Endothelial cell of umbilical vein (primary cell): ENCODE results near the gene SMCO4. TPM values are rescaled to one million over a fixed set of nuclear protein-coding genes. Genes with fewer than 3 reads are reported as not detected.

Source experiments
- BruUV-seq: library from RNA; stranded (reverse); fragments of 400-500 nt; replicated peaks from 2 replicates; lab custom pipeline; 2021; lab: Mats Ljungman, UMichigan
- CTCF ChIA-PET: fragments of 300-600, 350-600 bp; sonication (Branson Sonifier 250); formaldehyde crosslinking; loops from one replicate; lab custom pipeline; 2021; ENCODE audit warnings: antibody characterized with exemption, inconsistent platforms; lab: Charles Lee
- POLR2A ChIA-PET: fragments of 300-600, 350-600 bp; sonication (Branson Sonifier 250); formaldehyde crosslinking; loops from one replicate; lab custom pipeline; 2021; ENCODE audit warnings: antibody characterized with exemption, inconsistent platforms; lab: Charles Lee
- DNase-seq: peaks from one replicate; pipeline ENCODE4 v3.0.0-alpha.2; 2011; ENCODE audit warnings: low read depth, low spot score
- FAIRE-seq: peaks from 2 replicates; lab custom pipeline; 2011; peaks lifted over from hg19 to GRCh38; lab: Jason Lieb, UNC
- H2AFZ ChIP-seq: 2 replicates; pipeline ENCODE4 v1.6.0; 2012; ENCODE audit warnings: low read depth, low read length, control low read depth, inconsistent platforms
- H3K27ac ChIP-seq: 2 replicates; pipeline ENCODE4 v1.5.1; 2011; ENCODE audit warnings: low read depth, mild to moderate bottlenecking, control low read depth, low read length, moderate library complexity; ENCODE audit not compliant: insufficient read depth
- H3K27me3 ChIP-seq, 2 experiments: 2 replicates each; pipeline versions ENCODE4 v1.6.0 to v1.6.1; 2011; ENCODE audit warnings: low read length in 2 of 2, mixed read lengths in 1 of 2; ENCODE audit not compliant: control insufficient read depth in 2 of 2, insufficient read depth in 2 of 2
- H3K36me3 ChIP-seq, 2 experiments: 2 replicates in 1 of 2; 3 replicates in 1 of 2; pipeline ENCODE4 v1.5.1; 2011; ENCODE audit warnings: low read length in 2 of 2, mild to moderate bottlenecking in 1 of 2, moderate library complexity in 1 of 2; ENCODE audit not compliant: control insufficient read depth in 2 of 2, insufficient read depth in 2 of 2; ENCODE audit errors: extremely low read depth in 1 of 2
- H3K4me1 ChIP-seq: 3 replicates; pipeline ENCODE4 v1.5.1; 2011; ENCODE audit warnings: mild to moderate bottlenecking, low read length; ENCODE audit not compliant: control insufficient read depth, insufficient read depth; ENCODE audit errors: extremely low read depth
- H3K4me2 ChIP-seq: 2 replicates; pipeline ENCODE4 v1.6.1; 2011; ENCODE audit warnings: low read length, control low read depth, mixed read lengths; ENCODE audit not compliant: insufficient read depth
- H3K4me3 ChIP-seq, 3 experiments: fragments of 200-600 bp in 1 of 3; sonication (generic), shearing (Covaris generic) in 1 of 3; replicated peaks in 1 of 3; 2 replicates each; pipeline ENCODE4 v1.5.1; 2011 to 2016; ENCODE audit warnings: control low read depth in 3 of 3, low read length in 3 of 3, mild to moderate bottlenecking in 2 of 3, inconsistent platforms in 1 of 3, low read depth in 1 of 3, moderate library complexity in 1 of 3; ENCODE audit not compliant: insufficient read depth in 1 of 3
- H3K79me2 ChIP-seq: 2 replicates; pipeline ENCODE4 v1.6.0; 2012; ENCODE audit warnings: low read length, inconsistent platforms; ENCODE audit not compliant: control insufficient read depth, insufficient read depth
- H3K9ac ChIP-seq: replicated peaks from 2 replicates; pipeline ENCODE3; 2011; ENCODE audit warnings: low read length, control low read depth; ENCODE audit not compliant: insufficient read depth; ENCODE audit errors: extremely low read depth
- H3K9me1 ChIP-seq: replicated peaks from 3 replicates; pipeline ENCODE4 v1.6.0; 2011; ENCODE audit warnings: mild to moderate bottlenecking, low read length; ENCODE audit not compliant: control insufficient read depth, insufficient read depth; ENCODE audit errors: extremely low read depth
- H3K9me3 ChIP-seq: replicated peaks from 2 replicates; pipeline ENCODE4 v1.5.1; 2012; ENCODE audit warnings: low read length, inconsistent platforms; ENCODE audit not compliant: control insufficient read depth, insufficient read depth
- H4K20me1 ChIP-seq: replicated peaks from 2 replicates; pipeline ENCODE3; 2011; ENCODE audit warnings: mild to moderate bottlenecking, low read length; ENCODE audit not compliant: control insufficient read depth, insufficient read depth; ENCODE audit errors: extremely low read depth
- CTCF ChIP-seq, 2 donors: IDR thresholded peaks; 1 replicate in 1 of 2; 2 replicates in 1 of 2; pipeline ENCODE4 v1.5.1; 2011; ENCODE audit warnings: low read length in 2 of 2, mild to moderate bottlenecking in 2 of 2, moderate library complexity in 2 of 2, control low read depth in 1 of 2, inconsistent platforms in 1 of 2, low read depth in 1 of 2; ENCODE audit not compliant: insufficient read depth in 1 of 2; ENCODE audit errors: extremely low read depth in 1 of 2
- EZH2 ChIP-seq: IDR thresholded peaks from 2 replicates; pipeline ENCODE4 v1.6.1; 2012; ENCODE audit warnings: borderline replicate concordance, low read depth, mild to moderate bottlenecking, moderate library complexity, low read length, inconsistent platforms; ENCODE audit not compliant: severe bottlenecking
- FOS ChIP-seq: IDR thresholded peaks from 2 replicates; pipeline ENCODE4 v1.6.1; 2011; ENCODE audit warnings: mild to moderate bottlenecking, low read length, moderate library complexity, borderline replicate concordance; ENCODE audit not compliant: insufficient read depth
- GATA2 ChIP-seq: IDR thresholded peaks from 2 replicates; pipeline ENCODE4 v1.7.0; 2011; ENCODE audit warnings: low read depth, mild to moderate bottlenecking, moderate library complexity, mixed read lengths, low read length; ENCODE audit not compliant: insufficient read length, insufficient read depth
- JUN ChIP-seq: IDR thresholded peaks from 2 replicates; pipeline ENCODE4 v1.6.1; 2011; ENCODE audit warnings: borderline replicate concordance, low read depth; ENCODE audit not compliant: insufficient read length, insufficient read depth
- MAX ChIP-seq: IDR thresholded peaks from 2 replicates; pipeline ENCODE4 v1.6.1; 2011; ENCODE audit not compliant: insufficient read depth, insufficient read length
- MYC ChIP-seq: IDR thresholded peaks from one replicate; pipeline ENCODE4 v1.6.1; 2011; ENCODE audit warnings: mild to moderate bottlenecking, low read depth, low read length
- POLR2A ChIP-seq: IDR thresholded peaks from 2 replicates; pipeline ENCODE4 v1.6.1; 2012; ENCODE audit warnings: low read depth, mild to moderate bottlenecking, control low read depth, low read length
- POLR2AphosphoS5 ChIP-seq: IDR thresholded peaks from 2 replicates; pipeline ENCODE4 v1.6.1; 2012; ENCODE audit warnings: low read depth, mild to moderate bottlenecking, control low read depth, low read length, moderate library complexity; ENCODE audit not compliant: insufficient read depth
- dilution Hi-C: fragments of 300-500 bp; cut with MboI; formaldehyde crosslinking; loops from one replicate; pipeline ENCODE4 v1.15.0; 2019; ENCODE audit warnings: low sequenced_read_pairs; ENCODE audit not compliant: extremely low pct_ligation_motif_present
- intact Hi-C: fragments of 100-400 bp; cut with micrococcal nuclease; formaldehyde crosslinking; loops from one replicate; pipeline ENCODE4 v1.10.0; 2022
- polyA plus RNA-seq, 4 experiments: library from polyadenylated mRNA; depleted of rRNA in 3 of 4; stranded (reverse) in 3 of 4; unstranded in 1 of 4; fragments of >200 nt; gene quantifications; 2 replicates each; pipeline versions ENCODE4 v1.2.1 to v1.2.3, GENCODE V29; 2011 to 2012; ENCODE audit warnings: missing spikeins in 1 of 4
- total RNA-seq: library from RNA; stranded (reverse); gene quantifications from 2 replicates; pipeline ENCODE4 v1.2.3, GENCODE V29; 2021

SMCO4 gene
- total and polyA plus RNA-seq, 2 donors (not counting 3 experiments of a cell fraction or from before 2014, with no cell fraction given) = 14.0 to 21.3 TPM

- no TSS peak for BruUV-seq
- FAIRE-seq = no peak
- H4K20me1 ChIP-seq = no peaks in the 10 kb centered on the region
- ChIA-PET CTCF (no interaction called here), POLR2A (no interaction called here)
- TF ChIP-seq CTCF (IDR thresholded peaks at IDR 0.05; ENCODE audit: extremely low read depth in 1 of 2, insufficient read depth in 1 of 2, low read depth in 1 of 2, low read length in 2 of 2) = no peak
- TF ChIP-seq MAX = no peak
- TF ChIP-seq MYC = no peak
- TF ChIP-seq EZH2 = no peak
- no peak for TF ChIP-seq JUN
- no peak for TF ChIP-seq GATA2
- TF ChIP-seq POLR2A = no peak
- TF ChIP-seq POLR2AphosphoS5 = no peak
- no peak for TF ChIP-seq FOS
- H3K9me1 ChIP-seq = no peaks in the 10 kb centered on the region
- H3K27ac ChIP-seq = no peak overlapping the region
- DNase-seq = no peak
- H3K4me2 ChIP-seq = no peak overlapping the region
- H3K36me3 ChIP-seq = no peaks in the 10 kb centered on the region
- no peaks in the 10 kb centered on the region for H3K9me3 ChIP-seq
- dilution Hi-C loops = no loop called here
- H3K79me2 ChIP-seq = no peaks in the 10 kb centered on the region
- no peak overlapping the region for H3K9ac ChIP-seq
- no peak overlapping the region for H2AFZ ChIP-seq
- intact Hi-C loops = no loop called here
- H3K4me3 ChIP-seq = no peak overlapping the region
- H3K27me3 ChIP-seq = no peaks in the 10 kb centered on the region
- no peaks in the 10 kb centered on the region for H3K4me1 ChIP-seq
Observed at GRCh38 chr11:93476796-93477195, 66.4 kb downstream of the SMCO4 start.
